Uterus (tissue), 4 donors: ENCODE data around the gene THAP2. TPM values are rescaled to one million over a fixed set of nuclear protein-coding genes. Genes with fewer than 3 reads are reported as not detected.

Source experiments
- DNase-seq, 2 donors: peaks; one replicate each; pipeline ENCODE4 v3.0.0-alpha.2; 2019 to 2020
- H3K27ac ChIP-seq, 2 donors: fragments of 200-600 bp; sonication (generic); 1 replicate in 1 of 2; 2 replicates in 1 of 2; pipeline ENCODE4 v1.5.1; 2016 to 2018
- H3K27me3 ChIP-seq, 2 donors: fragments of 200-600 bp; sonication (generic); one replicate each; pipeline ENCODE4 v1.5.1; 2018 to 2019; ENCODE audit warnings: control low read depth in 1 of 2
- H3K36me3 ChIP-seq, 2 donors: fragments of 200-600 bp; sonication (generic); one replicate each; pipeline ENCODE4 v1.5.1; 2019; ENCODE audit warnings: control low read depth in 1 of 2
- H3K4me1 ChIP-seq, 2 donors: fragments of 200-600 bp; sonication (generic); one replicate each; pipeline ENCODE4 v1.5.1; 2018 to 2019; ENCODE audit warnings: control low read depth in 1 of 2
- H3K4me3 ChIP-seq, 2 donors: fragments of 200-600 bp; sonication (generic); 1 replicate in 1 of 2; 2 replicates in 1 of 2; pipeline ENCODE4 v1.5.1; 2018 to 2019; ENCODE audit warnings: mild to moderate bottlenecking in 1 of 2
- H3K9me3 ChIP-seq, 2 donors: fragments of 200-600 bp; sonication (generic); one replicate each; pipeline ENCODE4 v1.5.1; 2019; ENCODE audit warnings: control low read depth in 1 of 2
- POLR2A ChIP-seq, 2 donors: fragments of 450-650 bp; IDR thresholded peaks; one replicate each; pipeline ENCODE4 v1.6.1; 2016; ENCODE audit warnings: antibody characterized with exemption in 2 of 2, mild to moderate bottlenecking in 1 of 2, moderate library complexity in 1 of 2
- intact Hi-C: fragments of 100-400 bp; cut with DNase I; formaldehyde crosslinking; loops from one replicate; pipeline ENCODE4 v1.15.1; 2023; ENCODE audit warnings: low total_unique reads
- total RNA-seq, 4 donors: library from RNA; depleted of rRNA in 3 of 4; stranded (reverse); fragments of >200 nt in 3 of 4; gene quantifications; one replicate each; pipeline versions ENCODE4 v1.1.0 to v1.2.4, GENCODE V29; 2014 to 2023
- TF ChIP-seq, protein P1 (sequence below), 4 experiments: fragments of 200-600 bp in 2 of 4; fragments of 450-650 bp in 2 of 4; sonication (generic) in 2 of 4; IDR thresholded peaks; one replicate each; pipeline ENCODE4 v1.5.1; 2016 to 2019; ENCODE audit warnings: antibody characterized with exemption in 4 of 4, mild to moderate bottlenecking in 2 of 4, moderate library complexity in 1 of 4
- donor health status: DM: yes; HTN: yes; CAD: no.

The THAP2 gene
- total RNA-seq, 4 donors from 2014 or later, result 0.88 to 12.8 (median 5.4) TPM

GRCh38 chr12:71641390-71641789 lies 22.7 kb upstream of the THAP2 start:
- intact Hi-C loops, result no loop called here
- no peaks in the 10 kb centered on the region for H3K36me3 ChIP-seq

GRCh38 chr12:71642264-71642663 lies 21.8 kb upstream of the THAP2 start:
- no peaks in the 10 kb centered on the region for H3K9me3 ChIP-seq
- intact Hi-C loops, result no loop called here
- TF ChIP-seq, protein P1, sequence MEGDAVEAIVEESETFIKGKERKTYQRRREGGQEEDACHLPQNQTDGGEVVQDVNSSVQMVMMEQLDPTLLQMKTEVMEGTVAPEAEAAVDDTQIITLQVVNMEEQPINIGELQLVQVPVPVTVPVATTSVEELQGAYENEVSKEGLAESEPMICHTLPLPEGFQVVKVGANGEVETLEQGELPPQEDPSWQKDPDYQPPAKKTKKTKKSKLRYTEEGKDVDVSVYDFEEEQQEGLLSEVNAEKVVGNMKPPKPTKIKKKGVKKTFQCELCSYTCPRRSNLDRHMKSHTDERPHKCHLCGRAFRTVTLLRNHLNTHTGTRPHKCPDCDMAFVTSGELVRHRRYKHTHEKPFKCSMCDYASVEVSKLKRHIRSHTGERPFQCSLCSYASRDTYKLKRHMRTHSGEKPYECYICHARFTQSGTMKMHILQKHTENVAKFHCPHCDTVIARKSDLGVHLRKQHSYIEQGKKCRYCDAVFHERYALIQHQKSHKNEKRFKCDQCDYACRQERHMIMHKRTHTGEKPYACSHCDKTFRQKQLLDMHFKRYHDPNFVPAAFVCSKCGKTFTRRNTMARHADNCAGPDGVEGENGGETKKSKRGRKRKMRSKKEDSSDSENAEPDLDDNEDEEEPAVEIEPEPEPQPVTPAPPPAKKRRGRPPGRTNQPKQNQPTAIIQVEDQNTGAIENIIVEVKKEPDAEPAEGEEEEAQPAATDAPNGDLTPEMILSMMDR (IDR thresholded peaks at IDR 0.05), result no peak
- no peak for TF ChIP-seq POLR2A (IDR thresholded peaks at IDR 0.05)
- H3K36me3 ChIP-seq, result no peaks in the 10 kb centered on the region
- no peak overlapping the region for H3K4me3 ChIP-seq
- no peaks in the 10 kb centered on the region for H3K27me3 ChIP-seq
- no peak overlapping the region for H3K27ac ChIP-seq
- DNase-seq, result no peak
- H3K4me1 ChIP-seq, result no peaks in the 10 kb centered on the region

More at GRCh38 chr12:71641390-71641789, 22.7 kb upstream of the THAP2 start:
- DNase-seq, result no peak
- Histone ChIP-seq H3K27ac (no peak overlapping the region), H3K4me1 (no peaks in the 10 kb centered on the region), H3K4me3 (no peak overlapping the region), H3K9me3 (no peaks in the 10 kb centered on the region), H3K27me3 (no peaks in the 10 kb centered on the region)
- TF ChIP-seq, protein P1 (IDR thresholded peaks at IDR 0.05), result no peak
- TF ChIP-seq POLR2A (IDR thresholded peaks at IDR 0.05), result no peak

GRCh38 chr12:71645268-71645667 lies 18.8 kb upstream of the THAP2 start:
- H3K36me3 ChIP-seq, result no peaks in the 10 kb centered on the region

GRCh38 chr12:71646512-71646911 lies 17.6 kb upstream of the THAP2 start:
- H3K9me3 ChIP-seq, result no peaks in the 10 kb centered on the region
- no peak for TF ChIP-seq POLR2A (IDR thresholded peaks at IDR 0.05)
- TF ChIP-seq, protein P1 (IDR thresholded peaks at IDR 0.05), result no peak
- H3K27ac ChIP-seq, result no peak overlapping the region
- no peaks in the 10 kb centered on the region for H3K36me3 ChIP-seq
- DNase-seq, result no peak
- no peak overlapping the region for H3K4me3 ChIP-seq
- no peaks in the 10 kb centered on the region for H3K27me3 ChIP-seq
- H3K4me1 ChIP-seq, result peaks cover 0 to 3% of the 10 kb centered on the region in 2 donors
- intact Hi-C loops, result no loop called here

More at GRCh38 chr12:71645268-71645667, 18.8 kb upstream of the THAP2 start:
- H3K27me3 ChIP-seq, result no peaks in the 10 kb centered on the region
- peaks cover 0 to 3% of the 10 kb centered on the region in 2 donors for H3K4me1 ChIP-seq
- no peak for DNase-seq
- no peaks in the 10 kb centered on the region for H3K9me3 ChIP-seq
- no peak for TF ChIP-seq POLR2A (IDR thresholded peaks at IDR 0.05)
- TF ChIP-seq, protein P1 (IDR thresholded peaks at IDR 0.05), result no peak
- no peak overlapping the region for H3K4me3 ChIP-seq
- intact Hi-C loops, result no loop called here
- H3K27ac ChIP-seq, result no peak overlapping the region

- no peak for DNase-seq
- no peak for TF ChIP-seq POLR2A (IDR thresholded peaks at IDR 0.05)
- TF ChIP-seq, protein P1 (IDR thresholded peaks at IDR 0.05), result no peak
- no peaks in the 10 kb centered on the region for H3K36me3 ChIP-seq
Measured at GRCh38 chr12:71648537-71648936, 15.6 kb upstream of the THAP2 start.

More at GRCh38 chr12:71648537-71648936, 15.6 kb upstream of the THAP2 start:
- Histone ChIP-seq H3K4me3 (no peak overlapping the region), H3K27ac (no peak overlapping the region), H3K4me1 (peaks cover 0 to 3% of the 10 kb centered on the region in 2 donors), H3K27me3 (no peaks in the 10 kb centered on the region), H3K9me3 (no peaks in the 10 kb centered on the region)
- intact Hi-C loops, result no loop called here
